Activated naive CD4-positive, alpha-beta T cell treated with Interleukin-2 at 50 U/mL for 16 hours (primary cell): ENCODE data around the gene WSCD1.

ENCODE experiments used
- DNase-seq: peaks from one replicate; pipeline ENCODE4 v3.0.0-alpha.2; 2020

WSCD1 gene

GRCh38 chr17:6110088-6110487, 39.9 kb downstream of the WSCD1 start:
- DNase-seq, result no peak

- DNase-seq, result no peak
Observed at GRCh38 chr17:6110592-6110991, 40.4 kb downstream of the WSCD1 start.

GRCh38 chr17:6120351-6120750, 50.2 kb downstream of the WSCD1 start:
- DNase-seq, result no peak

DNA sequence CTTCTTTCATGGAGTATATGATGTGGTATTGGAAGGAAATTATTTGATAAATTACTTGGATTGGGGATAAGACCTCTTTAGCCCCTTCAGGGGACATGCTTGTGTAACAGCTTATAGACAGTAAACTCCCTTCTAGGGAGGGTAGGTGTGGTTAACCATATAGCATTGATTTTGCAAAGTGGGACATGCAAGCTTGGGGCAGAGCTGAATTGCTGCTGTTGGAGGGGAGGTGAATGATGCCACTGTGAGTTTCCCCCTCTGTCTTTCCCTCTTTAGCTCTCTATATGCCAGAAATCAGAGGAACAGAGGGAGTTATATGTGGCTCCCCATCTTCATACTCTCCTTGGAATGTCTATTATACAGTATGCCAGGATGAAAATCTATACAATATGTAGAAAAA, 54.7 kb downstream of the WSCD1 start:
- no peak for DNase-seq

GRCh38 chr17:6126768-6127167, 56.6 kb downstream of the WSCD1 start:
- no peak for DNase-seq

GRCh38 chr17:6134721-6135120, 64.5 kb downstream of the WSCD1 start:
- DNase-seq, result no peak

DNA sequence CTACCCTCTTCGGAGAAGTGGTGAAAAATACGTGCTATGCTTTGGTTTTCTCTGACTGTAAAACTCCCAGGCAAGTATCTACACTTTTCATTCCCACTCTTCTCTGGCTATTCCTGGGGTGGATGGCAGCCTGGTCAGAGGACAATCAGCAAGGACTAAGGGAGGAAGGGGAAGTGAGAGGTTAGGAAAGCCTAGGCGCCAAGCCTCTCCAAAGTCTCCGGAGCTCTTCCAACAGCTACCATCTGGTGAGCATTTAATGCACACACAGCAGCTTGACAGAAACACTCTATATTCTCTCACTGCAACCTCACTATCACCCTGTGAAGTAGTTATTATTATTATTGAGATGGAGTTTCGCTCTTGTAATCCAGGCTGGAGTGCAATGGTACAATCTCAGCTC, 65.1 kb downstream of the WSCD1 start:
- no peak for DNase-seq

- no peak for DNase-seq
Observed at GRCh38 chr17:6135996-6136395, 65.8 kb downstream of the WSCD1 start.

DNA sequence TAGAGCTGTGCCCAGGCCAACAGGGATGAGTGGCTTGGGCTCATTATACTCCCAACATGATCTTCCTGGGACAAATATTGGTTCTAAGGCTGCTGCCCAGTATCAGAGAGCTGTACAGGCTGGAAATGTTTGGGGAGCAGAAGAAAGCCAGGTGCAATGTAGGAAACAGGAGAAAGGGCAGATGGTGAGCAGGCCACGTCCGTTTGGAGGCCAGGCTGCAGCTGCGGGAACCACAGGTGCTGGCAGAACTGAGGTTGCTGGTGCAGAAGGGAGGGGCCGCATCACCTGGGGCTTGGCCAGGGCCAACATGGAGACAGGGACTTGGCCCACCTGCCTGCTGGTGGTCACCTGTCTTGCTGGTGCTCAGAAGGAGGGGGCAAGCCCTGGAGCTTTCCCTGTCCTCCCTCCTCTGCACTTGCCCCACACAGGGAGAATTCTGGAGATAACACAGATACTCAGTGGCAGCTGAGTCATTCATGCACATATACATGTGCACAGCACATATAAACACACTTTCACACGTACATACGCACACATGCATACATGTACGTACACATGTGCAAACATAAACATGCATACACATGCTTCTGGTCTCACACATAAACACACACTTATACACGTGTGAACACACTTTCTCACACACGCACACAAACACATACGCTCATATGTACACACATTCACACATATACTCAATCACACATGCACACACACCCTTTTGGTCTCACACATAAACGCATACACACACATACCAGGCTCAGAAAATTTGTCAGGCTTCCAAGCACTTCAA, 67.7 kb downstream of the WSCD1 start:
- DNase-seq, result no peak

GRCh38 chr17:6138761-6139446, 68.7 kb downstream of the WSCD1 start:
- DNase-seq, result no peak

GRCh38 chr17:6139447-6139832, 69.3 kb downstream of the WSCD1 start:
- DNase-seq, result no peak

DNA sequence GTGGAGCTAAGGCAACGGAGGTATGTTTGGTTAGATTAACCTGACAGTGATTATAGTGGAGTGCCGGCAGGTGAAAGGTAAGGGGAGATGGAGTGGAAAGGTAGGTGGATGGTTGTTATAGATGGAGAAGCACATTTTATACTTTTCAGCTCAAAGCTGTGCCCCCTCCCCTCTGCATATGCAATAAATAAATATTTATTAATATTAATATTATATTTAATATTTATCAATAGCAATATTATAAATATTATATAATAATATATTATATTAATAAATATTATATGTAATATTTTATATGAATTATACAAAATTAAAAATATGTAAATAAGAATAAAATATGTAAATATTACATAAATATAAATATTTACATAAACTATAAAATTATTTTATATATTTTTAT, 70.0 kb downstream of the WSCD1 start:
- DNase-seq, result no peak

- no peak for DNase-seq
Observed at GRCh38 chr17:6140728-6141330, 70.7 kb downstream of the WSCD1 start.

GRCh38 chr17:6142701-6143100, 72.5 kb downstream of the WSCD1 start:
- DNase-seq, result no peak

- no peak for DNase-seq
Observed at GRCh38 chr17:6145946-6146345, 75.8 kb downstream of the WSCD1 start.

GRCh38 chr17:6147042-6147441, 76.9 kb downstream of the WSCD1 start:
- DNase-seq, result no peak

GRCh38 chr17:6153375-6153774, 83.2 kb downstream of the WSCD1 start:
- no peak for DNase-seq

GRCh38 chr17:6157716-6158115, 87.5 kb downstream of the WSCD1 start:
- no peak for DNase-seq

- no peak for DNase-seq
Observed at GRCh38 chr17:6159541-6160231, 89.5 kb downstream of the WSCD1 start.

DNA sequence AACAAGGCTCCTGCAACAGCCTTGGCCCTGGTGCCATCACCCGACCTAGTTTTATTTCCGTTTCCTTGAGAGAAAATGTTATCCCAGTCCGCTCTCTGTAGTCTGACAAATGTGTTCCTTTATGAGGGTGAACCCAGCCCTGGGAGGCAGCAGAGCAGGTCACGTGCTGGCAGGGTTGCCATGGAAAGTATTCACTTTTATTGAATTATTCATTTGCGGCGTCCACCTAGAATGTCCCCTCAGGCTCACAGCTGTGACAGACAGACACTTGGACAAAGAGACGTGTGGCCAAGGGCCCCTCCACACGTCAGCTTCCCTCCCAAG, 90.0 kb downstream of the WSCD1 start:
- no peak for DNase-seq

GRCh38 chr17:6160911-6161855, 91.0 kb downstream of the WSCD1 start:
- DNase-seq, result no peak

DNA sequence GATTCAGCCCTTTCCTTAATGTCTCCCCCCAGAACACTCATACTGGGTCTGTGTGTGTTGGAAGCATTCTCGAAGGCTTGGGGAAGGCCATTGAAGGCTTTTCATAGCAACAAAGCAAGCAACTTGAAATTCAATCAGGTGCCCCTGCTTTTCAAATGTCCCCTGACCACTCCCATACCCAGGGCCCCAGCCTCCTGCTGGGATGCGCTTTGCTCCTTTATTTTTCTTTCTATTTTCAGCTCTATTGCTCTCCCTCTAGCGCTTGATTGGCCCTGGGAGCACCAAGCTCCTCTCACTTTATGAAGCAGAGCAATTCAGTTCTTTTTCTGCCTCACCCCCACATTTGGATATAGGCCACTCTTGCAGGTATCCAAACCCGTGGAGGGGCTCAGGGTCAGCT, 92.0 kb downstream of the WSCD1 start:
- DNase-seq, result no peak

- no peak for DNase-seq
Observed at GRCh38 chr17:6162892-6163291, 92.7 kb downstream of the WSCD1 start.
